Right atrium auricular region (tissue), 2 donors: ENCODE measurements around the gene PXDN. TPM values are rescaled to one million over a fixed set of nuclear protein-coding genes. Genes with fewer than 3 reads are reported as not detected.

Source experiments
- DNase-seq: peaks from one replicate; pipeline ENCODE4 v3.0.0-alpha.2; 2019; ENCODE audit warnings: low spot score
- H3K27ac ChIP-seq, 2 donors: fragments of 200-600 bp; sonication (generic); 1 replicate in 1 of 2; 2 replicates in 1 of 2; pipeline ENCODE4 v1.5.1; 2016 to 2019
- H3K27me3 ChIP-seq, 2 donors: fragments of 200-600 bp; sonication (generic); one replicate each; pipeline versions ENCODE4 v1.5.1 to v1.6.0; 2017 to 2019
- H3K36me3 ChIP-seq: fragments of 200-600 bp; sonication (generic); one replicate; pipeline ENCODE4 v1.5.1; 2016
- H3K4me1 ChIP-seq, 2 donors: fragments of 200-600 bp; sonication (generic); one replicate each; pipeline versions ENCODE4 v1.5.1 to v1.6.0; 2017 to 2019
- H3K4me3 ChIP-seq, 2 donors: fragments of 200-600 bp; sonication (generic); 1 replicate in 1 of 2; 2 replicates in 1 of 2; pipeline ENCODE4 v1.5.1; 2017 to 2019; ENCODE audit warnings: mild to moderate bottlenecking in 1 of 2, moderate library complexity in 1 of 2
- H3K9me3 ChIP-seq, 2 donors: fragments of 200-600 bp; sonication (generic); one replicate each; pipeline ENCODE4 v1.5.1; 2019
- CTCF ChIP-seq, 2 donors: fragments of 200-600 bp; sonication (generic); IDR thresholded peaks; one replicate each; pipeline ENCODE4 v1.5.1; 2019; ENCODE audit warnings: antibody characterized with exemption in 2 of 2
- total RNA-seq, 2 donors: library from RNA; depleted of rRNA; stranded (reverse); fragments of >200 nt; gene quantifications; one replicate each; pipeline ENCODE4 v1.1.0, GENCODE V29; 2016

PXDN gene
- total RNA-seq, 2 donors from 2014 or later: 25.4 to 26.9 TPM

GRCh38 chr2:1741851-1742250 is 2.5 kb downstream of the PXDN start:
- Histone ChIP-seq H3K27me3 (no peaks in the 10 kb centered on the region), H3K4me3 (peak overlapping the region in 1 of 2 donors; percentile 73), H3K9me3 (no peaks in the 10 kb centered on the region), H3K4me1 (peaks cover 0 to 71% of the 10 kb centered on the region in 2 donors), H3K36me3 (no peaks in the 10 kb centered on the region), H3K27ac (peak overlapping the region; percentile 92)
- no peak for DNase-seq
- TF ChIP-seq CTCF (IDR thresholded peaks at IDR 0.05): no peak

- Histone ChIP-seq H3K4me3 (no peak overlapping the region), H3K4me1 (peaks cover 0 to 72% of the 10 kb centered on the region in 2 donors), H3K27ac (peak overlapping the region in 1 of 2 donors; percentile 69), H3K9me3 (peaks cover 0 to 3% of the 10 kb centered on the region in 2 donors), H3K27me3 (no peaks in the 10 kb centered on the region), H3K36me3 (no peaks in the 10 kb centered on the region)
- peak; percentile 55 for DNase-seq
- no peak for TF ChIP-seq CTCF (IDR thresholded peaks at IDR 0.05)
Observed at GRCh38 chr2:1740716-1741589, 3.4 kb downstream of the PXDN start.

GRCh38 chr2:1739961-1740715 is 4.2 kb downstream of the PXDN start:
- H3K4me3 ChIP-seq: no peak overlapping the region
- peaks cover 0 to 67% of the 10 kb centered on the region in 2 donors for H3K4me1 ChIP-seq
- peak overlapping the region; percentile 1 to 69 for H3K27ac ChIP-seq
- no peaks in the 10 kb centered on the region for H3K27me3 ChIP-seq
- peaks cover 4 to 11% of the 10 kb centered on the region in 2 donors for H3K9me3 ChIP-seq
- no peak for TF ChIP-seq CTCF (IDR thresholded peaks at IDR 0.05)
- H3K36me3 ChIP-seq: no peaks in the 10 kb centered on the region
- peak; percentile 49 for DNase-seq

- H3K4me3 ChIP-seq: no peak overlapping the region
- no peaks in the 10 kb centered on the region for H3K36me3 ChIP-seq
- no peaks in the 10 kb centered on the region for H3K27me3 ChIP-seq
- peaks cover 0 to 64% of the 10 kb centered on the region in 2 donors for H3K4me1 ChIP-seq
- TF ChIP-seq CTCF (IDR thresholded peaks at IDR 0.05): no peak
- peaks cover 4 to 13% of the 10 kb centered on the region in 2 donors for H3K9me3 ChIP-seq
- no peak for DNase-seq
- H3K27ac ChIP-seq: peak overlapping the region; percentile 24 to 69
Observed at GRCh38 chr2:1739322-1739957, 4.9 kb downstream of the PXDN start.

- TF ChIP-seq CTCF (IDR thresholded peaks at IDR 0.05): no peak
- H3K27me3 ChIP-seq: no peaks in the 10 kb centered on the region
- H3K36me3 ChIP-seq: no peaks in the 10 kb centered on the region
Observed at GRCh38 chr2:1738646-1739302, 5.5 kb downstream of the PXDN start.

More at GRCh38 chr2:1738646-1739302, 5.5 kb downstream of the PXDN start:
- peaks cover 4 to 13% of the 10 kb centered on the region in 2 donors for H3K9me3 ChIP-seq
- H3K4me3 ChIP-seq: no peak overlapping the region
- peaks cover 0 to 60% of the 10 kb centered on the region in 2 donors for H3K4me1 ChIP-seq
- H3K27ac ChIP-seq: peak overlapping the region; percentile 24 to 69
- peak; percentile 55 for DNase-seq
